WTC11 (cell line): ENCODE data around the gene PNPLA8.

Source experiments
- ATF1 ChIP-seq: sonication (generic); formaldehyde crosslinking; IDR thresholded peaks from 2 replicates; pipeline ENCODE4 v1.8.1; 2023; ENCODE audit warnings: mild to moderate bottlenecking, moderate library complexity, missing genetic modification reagents
- CREB1 ChIP-seq: sonication (generic); formaldehyde crosslinking; IDR thresholded peaks from 2 replicates; pipeline ENCODE4 v1.8.0; 2023; ENCODE audit warnings: mild to moderate bottlenecking, missing genetic modification reagents
- FOXJ3 ChIP-seq: sonication (generic); formaldehyde crosslinking; IDR thresholded peaks from 2 replicates; pipeline ENCODE4 v1.9.0; 2021; ENCODE audit warnings: missing genetic modification reagents, mild to moderate bottlenecking, borderline replicate concordance
- MAX ChIP-seq: sonication (generic); formaldehyde crosslinking; IDR thresholded peaks from 2 replicates; pipeline ENCODE4 v1.8.0; 2022; ENCODE audit warnings: mild to moderate bottlenecking, missing genetic modification reagents
- NFYB ChIP-seq: sonication (generic); formaldehyde crosslinking; conservative IDR thresholded peaks from 2 replicates; pipeline ENCODE4 v1.8.0; 2022; ENCODE audit warnings: low read depth, missing genetic modification reagents
- ZNF138 ChIP-seq: sonication (generic); formaldehyde crosslinking; conservative IDR thresholded peaks from 2 replicates; pipeline ENCODE4 v1.8.1; 2022; ENCODE audit warnings: mild to moderate bottlenecking, moderate library complexity, missing genetic modification reagents

- TF ChIP-seq CREB1 (CRISPR knock-in tag) (no peak), MAX (CRISPR knock-in tag) (no peak), NFYB (CRISPR knock-in tag) (no peak), FOXJ3 (no peak), ATF1 (CRISPR knock-in tag) (no peak), ZNF138 (CRISPR knock-in tag) (no peak)
Measured at GRCh38 chr7:108484137-108484536, 41.8 kb downstream of the PNPLA8 start.
